Endothelial cell of umbilical vein (primary cell): Measurements from ENCODE around the gene TREM2. TPM values are rescaled to one million over a fixed set of nuclear protein-coding genes. Genes with fewer than 3 reads are reported as not detected.

Experiments used
- BruUV-seq: library from RNA; stranded (reverse); fragments of 400-500 nt; replicated peaks from 2 replicates; lab custom pipeline; 2021; lab: Mats Ljungman, UMichigan
- CTCF ChIA-PET: fragments of 300-600, 350-600 bp; sonication (Branson Sonifier 250); formaldehyde crosslinking; loops from one replicate; lab custom pipeline; 2021; ENCODE audit warnings: antibody characterized with exemption, inconsistent platforms; lab: Charles Lee
- POLR2A ChIA-PET: fragments of 300-600, 350-600 bp; sonication (Branson Sonifier 250); formaldehyde crosslinking; loops from one replicate; lab custom pipeline; 2021; ENCODE audit warnings: antibody characterized with exemption, inconsistent platforms; lab: Charles Lee
- DNase-seq: peaks from one replicate; pipeline ENCODE4 v3.0.0-alpha.2; 2011; ENCODE audit warnings: low read depth, low spot score
- FAIRE-seq: peaks from 2 replicates; lab custom pipeline; 2011; peaks lifted over from hg19 to GRCh38; lab: Jason Lieb, UNC
- H2AFZ ChIP-seq: 2 replicates; pipeline ENCODE4 v1.6.0; 2012; ENCODE audit warnings: low read depth, low read length, control low read depth, inconsistent platforms
- H3K27ac ChIP-seq: 2 replicates; pipeline ENCODE4 v1.5.1; 2011; ENCODE audit warnings: low read depth, mild to moderate bottlenecking, control low read depth, low read length, moderate library complexity; ENCODE audit not compliant: insufficient read depth
- H3K27me3 ChIP-seq, 2 experiments: 2 replicates each; pipeline versions ENCODE4 v1.6.0 to v1.6.1; 2011; ENCODE audit warnings: low read length in 2 of 2, mixed read lengths in 1 of 2; ENCODE audit not compliant: control insufficient read depth in 2 of 2, insufficient read depth in 2 of 2
- H3K36me3 ChIP-seq, 2 experiments: 2 replicates in 1 of 2; 3 replicates in 1 of 2; pipeline ENCODE4 v1.5.1; 2011; ENCODE audit warnings: low read length in 2 of 2, mild to moderate bottlenecking in 1 of 2, moderate library complexity in 1 of 2; ENCODE audit not compliant: control insufficient read depth in 2 of 2, insufficient read depth in 2 of 2; ENCODE audit errors: extremely low read depth in 1 of 2
- H3K4me1 ChIP-seq: 3 replicates; pipeline ENCODE4 v1.5.1; 2011; ENCODE audit warnings: mild to moderate bottlenecking, low read length; ENCODE audit not compliant: control insufficient read depth, insufficient read depth; ENCODE audit errors: extremely low read depth
- H3K4me2 ChIP-seq: 2 replicates; pipeline ENCODE4 v1.6.1; 2011; ENCODE audit warnings: low read length, control low read depth, mixed read lengths; ENCODE audit not compliant: insufficient read depth
- H3K4me3 ChIP-seq, 3 experiments: fragments of 200-600 bp in 1 of 3; sonication (generic), shearing (Covaris generic) in 1 of 3; replicated peaks in 1 of 3; 2 replicates each; pipeline ENCODE4 v1.5.1; 2011 to 2016; ENCODE audit warnings: control low read depth in 3 of 3, low read length in 3 of 3, mild to moderate bottlenecking in 2 of 3, inconsistent platforms in 1 of 3, low read depth in 1 of 3, moderate library complexity in 1 of 3; ENCODE audit not compliant: insufficient read depth in 1 of 3
- H3K79me2 ChIP-seq: 2 replicates; pipeline ENCODE4 v1.6.0; 2012; ENCODE audit warnings: low read length, inconsistent platforms; ENCODE audit not compliant: control insufficient read depth, insufficient read depth
- H3K9ac ChIP-seq: replicated peaks from 2 replicates; pipeline ENCODE3; 2011; ENCODE audit warnings: low read length, control low read depth; ENCODE audit not compliant: insufficient read depth; ENCODE audit errors: extremely low read depth
- H3K9me1 ChIP-seq: replicated peaks from 3 replicates; pipeline ENCODE4 v1.6.0; 2011; ENCODE audit warnings: mild to moderate bottlenecking, low read length; ENCODE audit not compliant: control insufficient read depth, insufficient read depth; ENCODE audit errors: extremely low read depth
- H3K9me3 ChIP-seq: replicated peaks from 2 replicates; pipeline ENCODE4 v1.5.1; 2012; ENCODE audit warnings: low read length, inconsistent platforms; ENCODE audit not compliant: control insufficient read depth, insufficient read depth
- H4K20me1 ChIP-seq: replicated peaks from 2 replicates; pipeline ENCODE3; 2011; ENCODE audit warnings: mild to moderate bottlenecking, low read length; ENCODE audit not compliant: control insufficient read depth, insufficient read depth; ENCODE audit errors: extremely low read depth
- CTCF ChIP-seq, 2 donors: IDR thresholded peaks; 1 replicate in 1 of 2; 2 replicates in 1 of 2; pipeline ENCODE4 v1.5.1; 2011; ENCODE audit warnings: low read length in 2 of 2, mild to moderate bottlenecking in 2 of 2, moderate library complexity in 2 of 2, control low read depth in 1 of 2, inconsistent platforms in 1 of 2, low read depth in 1 of 2; ENCODE audit not compliant: insufficient read depth in 1 of 2; ENCODE audit errors: extremely low read depth in 1 of 2
- EZH2 ChIP-seq: IDR thresholded peaks from 2 replicates; pipeline ENCODE4 v1.6.1; 2012; ENCODE audit warnings: borderline replicate concordance, low read depth, mild to moderate bottlenecking, moderate library complexity, low read length, inconsistent platforms; ENCODE audit not compliant: severe bottlenecking
- FOS ChIP-seq: IDR thresholded peaks from 2 replicates; pipeline ENCODE4 v1.6.1; 2011; ENCODE audit warnings: mild to moderate bottlenecking, low read length, moderate library complexity, borderline replicate concordance; ENCODE audit not compliant: insufficient read depth
- GATA2 ChIP-seq: IDR thresholded peaks from 2 replicates; pipeline ENCODE4 v1.7.0; 2011; ENCODE audit warnings: low read depth, mild to moderate bottlenecking, moderate library complexity, mixed read lengths, low read length; ENCODE audit not compliant: insufficient read length, insufficient read depth
- JUN ChIP-seq: IDR thresholded peaks from 2 replicates; pipeline ENCODE4 v1.6.1; 2011; ENCODE audit warnings: borderline replicate concordance, low read depth; ENCODE audit not compliant: insufficient read length, insufficient read depth
- MAX ChIP-seq: IDR thresholded peaks from 2 replicates; pipeline ENCODE4 v1.6.1; 2011; ENCODE audit not compliant: insufficient read depth, insufficient read length
- MYC ChIP-seq: IDR thresholded peaks from one replicate; pipeline ENCODE4 v1.6.1; 2011; ENCODE audit warnings: mild to moderate bottlenecking, low read depth, low read length
- POLR2A ChIP-seq: IDR thresholded peaks from 2 replicates; pipeline ENCODE4 v1.6.1; 2012; ENCODE audit warnings: low read depth, mild to moderate bottlenecking, control low read depth, low read length
- POLR2AphosphoS5 ChIP-seq: IDR thresholded peaks from 2 replicates; pipeline ENCODE4 v1.6.1; 2012; ENCODE audit warnings: low read depth, mild to moderate bottlenecking, control low read depth, low read length, moderate library complexity; ENCODE audit not compliant: insufficient read depth
- dilution Hi-C: fragments of 300-500 bp; cut with MboI; formaldehyde crosslinking; loops from one replicate; pipeline ENCODE4 v1.15.0; 2019; ENCODE audit warnings: low sequenced_read_pairs; ENCODE audit not compliant: extremely low pct_ligation_motif_present
- intact Hi-C: fragments of 100-400 bp; cut with micrococcal nuclease; formaldehyde crosslinking; loops from one replicate; pipeline ENCODE4 v1.10.0; 2022
- polyA plus RNA-seq, 4 experiments: library from polyadenylated mRNA; depleted of rRNA in 3 of 4; stranded (reverse) in 3 of 4; unstranded in 1 of 4; fragments of >200 nt; gene quantifications; 2 replicates each; pipeline versions ENCODE4 v1.2.1 to v1.2.3, GENCODE V29; 2011 to 2012; ENCODE audit warnings: missing spikeins in 1 of 4
- total RNA-seq: library from RNA; stranded (reverse); gene quantifications from 2 replicates; pipeline ENCODE4 v1.2.3, GENCODE V29; 2021

The TREM2 gene
- total and polyA plus RNA-seq, 2 donors (not counting 3 experiments of a cell fraction or from before 2014, with no cell fraction given) = not detected

DNA sequence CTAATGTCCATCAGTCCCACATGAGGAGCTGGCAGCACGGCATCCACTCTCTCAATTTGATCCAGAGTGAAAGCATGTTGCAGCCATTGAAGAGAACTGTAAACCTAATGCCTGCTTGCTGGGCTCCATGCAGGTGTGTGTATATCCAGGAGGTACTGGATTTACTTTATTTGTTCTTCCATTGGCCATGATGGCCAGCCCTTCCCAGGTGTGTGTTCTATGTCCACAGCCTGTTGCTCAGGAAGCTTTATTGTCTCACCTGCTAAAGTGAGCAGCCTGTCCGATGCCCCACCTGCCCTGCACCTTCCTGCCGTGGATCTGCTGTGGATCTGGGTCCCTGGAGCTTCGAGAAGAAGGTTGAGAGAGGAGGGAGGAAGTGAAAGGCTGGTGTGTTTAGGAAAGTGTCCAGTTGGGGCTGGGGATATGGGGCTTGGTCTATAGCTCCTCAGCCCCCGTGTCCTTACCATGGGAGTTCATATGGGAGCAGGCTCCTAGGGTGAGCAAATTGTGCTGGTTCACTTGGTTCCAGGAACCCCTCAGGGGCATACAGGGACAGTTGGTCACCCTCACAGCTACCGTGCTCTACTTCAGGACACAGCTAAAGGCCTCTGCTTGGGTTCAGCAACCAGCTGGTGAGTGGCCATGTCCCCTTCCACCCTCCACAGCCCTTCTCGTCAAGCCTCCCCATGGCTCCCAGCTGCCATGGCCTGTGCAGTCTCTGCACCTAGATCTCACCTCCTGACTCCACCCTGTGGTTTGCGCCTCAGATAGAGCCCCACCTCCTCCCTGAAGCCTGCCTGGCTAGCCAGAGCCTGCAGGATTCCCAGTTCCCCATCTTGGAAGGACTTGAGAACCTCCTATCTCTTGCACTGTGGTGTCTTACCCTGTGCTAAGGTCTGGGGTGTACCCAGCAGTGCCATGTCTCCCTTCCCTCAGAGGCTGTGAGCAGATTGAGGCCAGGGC, 25.3 kb upstream of the TREM2 start:
- H3K36me3 ChIP-seq = no peaks in the 10 kb centered on the region
- H3K9me3 ChIP-seq = no peaks in the 10 kb centered on the region
- POLR2A ChIA-PET = no interaction called here
- intact Hi-C loops = no loop called here
- no peak overlapping the region for H3K4me2 ChIP-seq
- H3K9ac ChIP-seq = no peak overlapping the region
- CTCF ChIA-PET = interaction anchor here (0.7 kb wide), 1 partner anchor 12 kb away, joined by 4 read pairs; no protein-coding TSS in a partner anchor
- no peaks in the 10 kb centered on the region for H3K79me2 ChIP-seq
- H3K27me3 ChIP-seq = no peaks in the 10 kb centered on the region
- TF ChIP-seq MAX (no peak), POLR2A (no peak), FOS (no peak), MYC (no peak), JUN (no peak), CTCF (IDR thresholded peaks at IDR 0.05; ENCODE audit: extremely low read depth in 1 of 2, insufficient read depth in 1 of 2, low read depth in 1 of 2, low read length in 2 of 2) (no peak), POLR2AphosphoS5 (no peak), GATA2 (no peak), EZH2 (no peak)
- no peak overlapping the region for H2AFZ ChIP-seq
- no peaks in the 10 kb centered on the region for H3K9me1 ChIP-seq
- BruUV-seq = no TSS peak
- dilution Hi-C loops = no loop called here
- DNase-seq (no peak), FAIRE-seq (no peak)
- H4K20me1 ChIP-seq = no peaks in the 10 kb centered on the region
- H3K27ac ChIP-seq = no peak overlapping the region
- H3K4me3 ChIP-seq = no peak overlapping the region
- no peaks in the 10 kb centered on the region for H3K4me1 ChIP-seq
